ENCODE results near the gene NME7.

DNA sequence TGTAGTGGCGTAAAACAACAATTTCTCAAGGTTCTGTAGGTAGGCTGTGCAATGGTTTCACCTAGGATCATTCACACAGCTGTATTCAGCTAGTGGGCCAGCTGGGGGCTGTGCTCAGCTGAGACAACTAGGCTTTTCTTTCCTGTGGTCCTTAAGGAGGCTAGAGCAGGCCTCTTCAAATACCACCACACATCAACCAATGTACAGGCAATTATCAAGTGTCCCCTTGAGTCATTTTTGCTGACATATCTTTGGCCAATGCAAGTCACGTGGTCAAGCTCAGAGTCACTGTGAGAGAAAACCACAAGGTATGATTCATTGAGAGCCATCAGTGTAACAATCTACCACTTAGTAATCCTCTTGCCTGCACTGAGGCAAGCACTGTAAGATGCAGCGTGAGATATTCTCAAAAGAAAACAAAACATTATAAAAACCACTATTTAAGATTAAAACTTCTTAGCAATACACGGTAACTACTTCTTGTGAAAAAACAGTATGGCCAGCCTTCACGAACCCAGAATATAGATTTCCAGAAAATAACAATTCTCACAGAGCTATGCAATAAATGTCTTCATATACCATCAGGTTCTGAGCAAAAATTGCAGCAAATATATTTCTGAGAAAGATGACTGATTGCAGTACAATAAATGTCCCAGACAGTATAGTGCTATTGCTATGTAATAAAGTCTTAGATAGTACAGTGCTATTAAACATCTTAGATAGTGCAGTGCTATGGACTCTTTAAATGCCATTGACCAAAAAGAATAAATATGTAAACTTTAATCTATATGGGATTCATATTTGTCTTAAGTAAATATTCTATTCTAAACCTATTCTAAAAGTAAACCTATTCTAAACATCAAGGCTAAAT is 55.3 kb downstream of the NME7 start:
- no peak for TF ChIP-seq EZH2 (IDR thresholded peaks at IDR 0.05)
- TF ChIP-seq POLR2AphosphoS5 (IDR thresholded peaks at IDR 0.05; ENCODE audit: borderline replicate concordance, low read depth, low read length): no peak
- no peak for TF ChIP-seq FOXP2 (optimal IDR thresholded peaks at IDR 0.05; ENCODE audit: control extremely low read depth, extremely low read length, insufficient read depth)
